RWPE2 (cell line): ENCODE measurements around the gene DSCAML1.

Experiments used
- ATAC-seq: fragments of 200-7000 bp; cut with Tn5 transposase; 3 replicates; pipeline ENCODE4 v1.9.1; 2021; ENCODE audit warnings: low read depth
- DNase-seq: peaks from one replicate; pipeline ENCODE4 v3.0.0-alpha.2; 2020; ENCODE audit warnings: low spot score
- H3K27ac ChIP-seq: fragments of 450-650 bp; 2 replicates; pipeline ENCODE4 v1.5.1; 2017; ENCODE audit warnings: mild to moderate bottlenecking; ENCODE audit not compliant: poor library complexity, severe bottlenecking
- H3K27me3 ChIP-seq: fragments of 250-450 bp; sonication (Bioruptor Pico); 2 replicates; pipeline ENCODE4 v1.5.1; 2021; ENCODE audit warnings: mild to moderate bottlenecking, moderate library complexity; ENCODE audit not compliant: insufficient read depth, poor library complexity, severe bottlenecking
- H3K36me3 ChIP-seq: fragments of 250-450 bp; sonication (Bioruptor Pico); 2 replicates; pipeline ENCODE4 v1.5.1; 2020; ENCODE audit warnings: low read depth, mild to moderate bottlenecking, moderate library complexity
- H3K4me1 ChIP-seq: fragments of 250-450 bp; sonication (Bioruptor Pico); 2 replicates; pipeline ENCODE4 v1.5.1; 2021; ENCODE audit warnings: mild to moderate bottlenecking, moderate library complexity; ENCODE audit not compliant: insufficient read depth, poor library complexity, severe bottlenecking
- H3K4me3 ChIP-seq: fragments of 250-450 bp; sonication (Bioruptor Pico); 2 replicates; pipeline ENCODE4 v1.5.1; 2021; ENCODE audit warnings: mild to moderate bottlenecking, moderate library complexity; ENCODE audit not compliant: severe bottlenecking
- H3K9me3 ChIP-seq: fragments of 250-450 bp; sonication (Bioruptor Pico); 2 replicates; pipeline ENCODE4 v1.5.1; 2021; ENCODE audit warnings: mild to moderate bottlenecking, moderate library complexity; ENCODE audit not compliant: severe bottlenecking
- TF ChIP-seq, protein P1 (sequence below): fragments of 450-650 bp; IDR thresholded peaks from one replicate; pipeline ENCODE4 v1.5.1; 2017; ENCODE audit warnings: mild to moderate bottlenecking, moderate library complexity; ENCODE audit not compliant: poor library complexity, severe bottlenecking

Gene DSCAML1

DNA sequence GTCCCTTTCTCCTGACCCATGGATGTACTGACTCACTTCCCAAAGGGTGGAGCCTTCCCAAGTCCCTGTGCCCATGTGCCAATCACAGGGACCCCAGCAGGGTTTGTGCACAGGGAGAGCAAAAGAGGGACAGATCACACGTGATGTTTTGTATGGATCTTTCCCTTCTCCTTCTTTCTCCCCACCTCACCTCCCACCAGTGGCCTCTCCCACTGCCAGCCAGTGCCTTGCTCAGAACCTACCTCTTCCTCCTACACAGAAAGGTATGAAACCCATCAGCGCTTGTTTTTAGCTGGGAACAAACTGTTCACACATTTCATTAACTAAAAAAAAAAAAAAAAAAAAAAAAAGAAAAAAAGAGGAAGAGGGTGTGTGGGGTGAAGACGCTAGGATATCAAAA lies 112.9 kb downstream of the DSCAML1 start:
- TF ChIP-seq, protein P1, sequence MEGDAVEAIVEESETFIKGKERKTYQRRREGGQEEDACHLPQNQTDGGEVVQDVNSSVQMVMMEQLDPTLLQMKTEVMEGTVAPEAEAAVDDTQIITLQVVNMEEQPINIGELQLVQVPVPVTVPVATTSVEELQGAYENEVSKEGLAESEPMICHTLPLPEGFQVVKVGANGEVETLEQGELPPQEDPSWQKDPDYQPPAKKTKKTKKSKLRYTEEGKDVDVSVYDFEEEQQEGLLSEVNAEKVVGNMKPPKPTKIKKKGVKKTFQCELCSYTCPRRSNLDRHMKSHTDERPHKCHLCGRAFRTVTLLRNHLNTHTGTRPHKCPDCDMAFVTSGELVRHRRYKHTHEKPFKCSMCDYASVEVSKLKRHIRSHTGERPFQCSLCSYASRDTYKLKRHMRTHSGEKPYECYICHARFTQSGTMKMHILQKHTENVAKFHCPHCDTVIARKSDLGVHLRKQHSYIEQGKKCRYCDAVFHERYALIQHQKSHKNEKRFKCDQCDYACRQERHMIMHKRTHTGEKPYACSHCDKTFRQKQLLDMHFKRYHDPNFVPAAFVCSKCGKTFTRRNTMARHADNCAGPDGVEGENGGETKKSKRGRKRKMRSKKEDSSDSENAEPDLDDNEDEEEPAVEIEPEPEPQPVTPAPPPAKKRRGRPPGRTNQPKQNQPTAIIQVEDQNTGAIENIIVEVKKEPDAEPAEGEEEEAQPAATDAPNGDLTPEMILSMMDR: no peak
- Histone ChIP-seq H3K4me1 (no peaks in the 10 kb centered on the region), H3K4me3 (no peak overlapping the region), H3K27me3 (no peaks in the 10 kb centered on the region), H3K9me3 (no peaks in the 10 kb centered on the region), H3K27ac (no peak overlapping the region), H3K36me3 (no peaks in the 10 kb centered on the region)
- no peak for DNase-seq
- ATAC-seq: no peak

DNA sequence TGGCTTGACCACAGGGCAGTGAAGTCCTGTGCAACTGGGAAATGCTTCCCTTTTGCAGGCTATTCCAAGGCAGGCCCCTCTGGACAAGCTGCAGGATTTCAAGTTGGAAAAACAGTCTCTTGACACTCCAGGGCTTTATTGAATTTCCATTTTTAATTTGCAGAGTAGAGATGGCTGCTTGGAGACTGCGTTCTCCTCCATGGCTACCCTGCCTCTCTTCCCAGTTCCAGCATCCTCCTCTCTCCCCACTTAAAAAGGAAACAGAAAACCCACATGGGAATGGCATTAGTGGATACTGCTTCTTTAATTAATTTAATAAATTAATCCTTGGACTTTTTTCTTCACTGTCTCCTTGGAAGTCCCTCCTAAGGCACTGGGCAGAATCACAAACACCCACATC lies 115.6 kb downstream of the DSCAML1 start:
- Histone ChIP-seq H3K36me3 (no peaks in the 10 kb centered on the region), H3K27me3 (peaks cover 1% of the 10 kb centered on the region), H3K4me1 (no peaks in the 10 kb centered on the region), H3K9me3 (no peaks in the 10 kb centered on the region), H3K4me3 (no peak overlapping the region), H3K27ac (no peak overlapping the region)
- TF ChIP-seq, protein P1: no peak
- ATAC-seq (no peak), DNase-seq (no peak)

DNA sequence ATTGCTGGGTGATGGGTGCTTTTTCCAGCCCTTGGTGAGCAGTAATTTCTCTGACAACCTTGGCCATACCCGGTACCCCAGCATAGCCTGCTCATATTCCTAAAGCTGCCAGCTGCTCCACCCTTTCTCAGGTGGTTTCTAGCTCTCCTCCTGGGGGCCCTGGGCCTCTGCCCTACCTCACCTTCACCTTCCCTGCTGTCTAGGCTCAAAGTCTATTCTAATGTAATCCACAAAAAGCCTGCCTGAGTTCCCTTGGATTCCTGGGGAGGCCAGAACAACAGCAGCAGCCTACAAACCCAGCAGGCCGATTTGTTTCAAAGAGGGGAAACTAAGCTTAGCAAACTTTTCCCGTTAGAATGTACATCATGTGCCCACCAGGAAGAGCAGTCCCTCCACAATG lies 117.6 kb downstream of the DSCAML1 start:
- Histone ChIP-seq H3K9me3 (no peaks in the 10 kb centered on the region), H3K27me3 (peaks cover 10% of the 10 kb centered on the region), H3K4me3 (no peak overlapping the region), H3K36me3 (no peaks in the 10 kb centered on the region), H3K27ac (no peak overlapping the region), H3K4me1 (no peaks in the 10 kb centered on the region)
- TF ChIP-seq, protein P1: no peak
- DNase-seq (no peak), ATAC-seq (no peak)

DNA sequence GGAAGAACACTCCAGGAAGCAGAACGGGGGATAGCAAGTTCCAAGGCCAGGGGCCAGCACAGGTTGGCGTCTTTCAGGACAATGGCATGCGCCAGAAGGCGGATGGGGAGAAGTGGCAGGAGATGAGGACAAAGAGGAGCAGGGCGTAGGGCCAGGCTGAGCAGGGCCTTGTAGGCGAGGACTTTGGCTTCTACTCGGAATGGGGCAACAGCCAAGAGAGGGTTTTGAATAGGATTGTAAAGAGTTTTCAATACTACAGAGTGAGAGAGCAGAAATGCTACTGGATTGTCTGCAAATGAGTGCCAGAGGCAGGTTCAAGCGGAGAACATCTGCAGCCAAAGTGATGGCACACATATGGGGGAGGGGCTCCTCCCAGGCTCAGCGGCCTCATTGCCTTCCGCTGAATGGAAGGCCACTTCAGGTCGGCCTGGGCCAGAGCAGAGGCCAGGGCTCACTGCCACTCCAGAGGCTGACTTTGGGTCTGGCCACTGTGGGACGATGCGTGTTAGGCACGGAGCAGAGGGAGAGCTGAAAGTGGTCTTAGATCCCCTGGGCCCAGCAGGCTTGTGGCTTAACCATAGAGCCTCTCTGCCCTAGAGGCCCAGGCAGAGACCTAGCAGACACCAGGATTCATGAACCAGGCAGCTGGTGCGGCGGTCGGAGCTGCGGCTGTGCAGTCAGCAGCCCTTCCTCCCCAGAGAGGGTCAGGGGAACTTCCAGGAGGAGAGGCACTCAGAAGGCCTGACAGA lies 118.2 kb downstream of the DSCAML1 start:
- Histone ChIP-seq H3K27me3 (peaks cover 10% of the 10 kb centered on the region), H3K9me3 (no peaks in the 10 kb centered on the region), H3K27ac (no peak overlapping the region), H3K4me1 (no peaks in the 10 kb centered on the region), H3K4me3 (no peak overlapping the region), H3K36me3 (no peaks in the 10 kb centered on the region)
- TF ChIP-seq, protein P1: no peak
- ATAC-seq (no peak), DNase-seq (no peak)

DNA sequence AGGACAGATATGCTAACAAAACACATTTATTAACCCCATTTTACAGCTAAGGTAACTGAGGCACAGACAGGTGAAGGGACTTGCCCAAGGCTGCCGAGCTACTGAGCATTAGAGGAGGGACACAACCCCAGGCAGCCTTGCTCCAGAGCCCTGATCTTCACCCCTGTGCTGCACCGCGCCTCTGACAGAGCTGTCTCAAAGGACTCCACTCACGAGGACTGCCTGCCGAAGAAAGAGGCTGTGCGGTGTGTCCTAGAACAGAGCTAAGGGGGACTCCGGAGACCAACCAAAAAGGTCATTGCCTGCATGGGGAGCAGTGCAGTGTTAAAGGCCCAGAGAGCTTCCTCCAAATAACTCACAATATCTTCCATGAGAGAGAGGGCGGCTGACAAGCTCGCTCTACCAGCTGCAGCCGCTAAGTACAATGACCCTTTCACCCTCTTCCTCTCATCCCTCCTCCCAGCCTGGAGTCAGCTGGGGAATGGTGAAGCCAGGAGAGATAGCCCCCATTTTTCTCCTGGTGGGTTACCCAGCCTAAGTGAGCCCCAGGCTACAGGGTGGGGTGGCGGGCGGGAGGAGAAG lies 119.2 kb downstream of the DSCAML1 start:
- Histone ChIP-seq H3K4me1 (no peaks in the 10 kb centered on the region), H3K9me3 (no peaks in the 10 kb centered on the region), H3K27ac (no peak overlapping the region), H3K36me3 (no peaks in the 10 kb centered on the region), H3K4me3 (no peak overlapping the region), H3K27me3 (peaks cover 10% of the 10 kb centered on the region)
- DNase-seq (no peak), ATAC-seq (no peak)
- TF ChIP-seq, protein P1: no peak
